Measurements from ENCODE around the gene BCL2. TPM values are rescaled to one million over a fixed set of nuclear protein-coding genes. Genes with fewer than 3 reads are reported as not detected.

BCL2 gene
- total RNA-seq, 2 experiments from 2014 or later, result 1.4 to 2.5 TPM

- no peaks in the 10 kb centered on the region for H3K9me3 ChIP-seq (ENCODE audit: low read length)
- no peaks in the 10 kb centered on the region for H3K9me2 ChIP-seq (ENCODE audit: insufficient read depth, low read length)
- no TSS peak for BruUV-seq (replicated peaks)
- intact Hi-C loops (cut with micrococcal nuclease; ENCODE audit: unreplicated experiment), result no loop called here
- no peak overlapping the region for H3K4me2 ChIP-seq (ENCODE audit: low read length)
- H3K4me1 ChIP-seq (ENCODE audit: insufficient read depth, low read length, poor library complexity, severe bottlenecking), result peaks cover 36% of the 10 kb centered on the region
- no peak overlapping the region for H3K27ac ChIP-seq (ENCODE audit: low read depth, low read length, poor library complexity, severe bottlenecking)
- no peaks in the 10 kb centered on the region for H4K20me1 ChIP-seq (ENCODE audit: insufficient read depth, low read length)
- no peak overlapping the region for H3K4me3 ChIP-seq (ENCODE audit: low read depth, low read length, poor library complexity, severe bottlenecking)
- no peak for DNase-seq (ENCODE audit: low spot score)
- CTCF ChIA-PET (ENCODE audit: unreplicated experiment), result no interaction called here
- POLR2A ChIA-PET, result interaction anchor here (0.9 kb wide), 1 partner anchor 22 kb away, joined by 4 read pairs; no protein-coding TSS in a partner anchor
- no peak overlapping the region for H2AFZ ChIP-seq (ENCODE audit: low read length)
- H3K36me3 ChIP-seq (ENCODE audit: insufficient read depth, low read length), result no peaks in the 10 kb centered on the region
- TF ChIP-seq EZH2phosphoT487 (IDR thresholded peaks at IDR 0.05; ENCODE audit: borderline replicate concordance, low read depth, low read length) (no peak), CTCF (conservative IDR thresholded peaks at IDR 0.05; ENCODE audit: low read length) (no peak)
- H3K79me2 ChIP-seq (ENCODE audit: insufficient read depth, low read depth, low read length), result no peaks in the 10 kb centered on the region
Observed at GRCh38 chr18:63164396-63164795, 155.2 kb downstream of the BCL2 start.

- Histone ChIP-seq H3K27ac (ENCODE audit: low read depth, low read length, poor library complexity, severe bottlenecking) (peak overlapping the region; percentile 62), H3K4me2 (ENCODE audit: low read length) (peak overlapping the region; percentile 90), H2AFZ (ENCODE audit: low read length) (peak overlapping the region; percentile 54; the same call in 1 of the 2 replicates), H3K79me2 (ENCODE audit: insufficient read depth, low read depth, low read length) (no peaks in the 10 kb centered on the region), H3K4me3 (ENCODE audit: low read depth, low read length, poor library complexity, severe bottlenecking) (no peak overlapping the region), H3K9me2 (ENCODE audit: insufficient read depth, low read length) (no peaks in the 10 kb centered on the region), H3K9me3 (ENCODE audit: low read length) (no peaks in the 10 kb centered on the region), H3K36me3 (ENCODE audit: insufficient read depth, low read length) (no peaks in the 10 kb centered on the region), H3K4me1 (ENCODE audit: insufficient read depth, low read length, poor library complexity, severe bottlenecking) (peaks cover 56% of the 10 kb centered on the region), H4K20me1 (ENCODE audit: insufficient read depth, low read length) (no peaks in the 10 kb centered on the region)
- ChIA-PET CTCF (ENCODE audit: unreplicated experiment) (no interaction called here), POLR2A (interaction anchor here (1.0 to 1.3 kb wide), 3 partner anchors 8 to 35 kb away, joined by 3 to 5 read pairs (median 3); no protein-coding TSS in a partner anchor)
- TF ChIP-seq EZH2phosphoT487 (IDR thresholded peaks at IDR 0.05; ENCODE audit: borderline replicate concordance, low read depth, low read length) (no peak), CTCF (conservative IDR thresholded peaks at IDR 0.05; ENCODE audit: low read length) (no peak)
- intact Hi-C loops (cut with micrococcal nuclease; ENCODE audit: unreplicated experiment), result no loop called here
- no TSS peak for BruUV-seq (replicated peaks)
- DNase-seq (ENCODE audit: low spot score), result peak; percentile 70
Observed at GRCh38 chr18:63162271-63163014, 157.1 kb downstream of the BCL2 start.

- H3K4me3 ChIP-seq (ENCODE audit: low read depth, low read length, poor library complexity, severe bottlenecking), result no peak overlapping the region
- intact Hi-C loops (cut with micrococcal nuclease; ENCODE audit: unreplicated experiment), result no loop called here
- H3K79me2 ChIP-seq (ENCODE audit: insufficient read depth, low read depth, low read length), result no peaks in the 10 kb centered on the region
- ChIA-PET POLR2A (interaction anchor here (1.3 kb wide), 1 partner anchor 23 kb away, joined by 3 read pairs; no protein-coding TSS in a partner anchor), CTCF (ENCODE audit: unreplicated experiment) (no interaction called here)
- no peaks in the 10 kb centered on the region for H4K20me1 ChIP-seq (ENCODE audit: insufficient read depth, low read length)
- no peaks in the 10 kb centered on the region for H3K36me3 ChIP-seq (ENCODE audit: insufficient read depth, low read length)
- H3K27ac ChIP-seq (ENCODE audit: low read depth, low read length, poor library complexity, severe bottlenecking), result peak overlapping the region; percentile 62
- no peak for DNase-seq (ENCODE audit: low spot score)
- H3K9me3 ChIP-seq (ENCODE audit: low read length), result no peaks in the 10 kb centered on the region
- no TSS peak for BruUV-seq (replicated peaks)
- H3K9me2 ChIP-seq (ENCODE audit: insufficient read depth, low read length), result no peaks in the 10 kb centered on the region
- TF ChIP-seq CTCF (conservative IDR thresholded peaks at IDR 0.05; ENCODE audit: low read length), result no peak
- TF ChIP-seq EZH2phosphoT487 (IDR thresholded peaks at IDR 0.05; ENCODE audit: borderline replicate concordance, low read depth, low read length), result no peak
- H3K4me2 ChIP-seq (ENCODE audit: low read length), result peak overlapping the region; percentile 90
- H3K4me1 ChIP-seq (ENCODE audit: insufficient read depth, low read length, poor library complexity, severe bottlenecking), result peaks cover 63% of the 10 kb centered on the region
- H2AFZ ChIP-seq (ENCODE audit: low read length), result no peak overlapping the region; the same call in 1 of the 2 replicates
Observed at GRCh38 chr18:63161761-63162195, 157.8 kb downstream of the BCL2 start.
